HepG2 (cell line): ENCODE measurements around the gene BCAM. TPM values are rescaled to one million over a fixed set of nuclear protein-coding genes. Genes with fewer than 3 reads are reported as not detected.

Experiments used
- AGO1 ChIP-seq: fragments of 200-400 bp; formaldehyde crosslinking; IDR thresholded peaks from 2 replicates; pipeline ENCODE4 v1.6.1; 2017; ENCODE audit warnings: mild to moderate bottlenecking, low read depth, low read length, moderate library complexity; ENCODE audit not compliant: poor library complexity, severe bottlenecking
- AGO2 ChIP-seq: fragments of 200-400 bp; formaldehyde crosslinking; optimal IDR thresholded peaks from 2 replicates; pipeline ENCODE3; 2017; ENCODE audit warnings: mild to moderate bottlenecking, low read depth, low read length, moderate library complexity
- CEBPB ChIP-seq: IDR thresholded peaks from 2 replicates; pipeline ENCODE4 v1.6.1; 2011; ENCODE audit warnings: low read depth, low read length, improper control_type of control experiment, borderline replicate concordance
- FOXM1 ChIP-seq: sonication (generic); formaldehyde crosslinking; IDR thresholded peaks from 2 replicates; pipeline ENCODE4 v1.5.0; 2020; ENCODE audit warnings: missing genetic modification reagents
- FOXP4 ChIP-seq: sonication (generic); formaldehyde crosslinking; IDR thresholded peaks from 2 replicates; pipeline ENCODE4 v1.4.0; 2020; ENCODE audit warnings: missing genetic modification reagents
- GTF2F1 ChIP-seq: fragments of 150-350 bp; IDR thresholded peaks from 2 replicates; pipeline ENCODE4 v1.6.1; 2014; ENCODE audit warnings: low read length
- JUNB ChIP-seq: sonication (generic); formaldehyde crosslinking; IDR thresholded peaks from 2 replicates; pipeline ENCODE4 v1.8.0; 2022; ENCODE audit warnings: missing genetic modification reagents, mild to moderate bottlenecking, borderline replicate concordance
- MZF1 ChIP-seq: sonication (generic); formaldehyde crosslinking; IDR thresholded peaks from 2 replicates; pipeline ENCODE4 v1.8.1; 2023; ENCODE audit warnings: mild to moderate bottlenecking, missing genetic modification reagents, borderline replicate concordance
- NFYC ChIP-seq: IDR thresholded peaks from 2 replicates; pipeline ENCODE4 v1.6.1; 2016; ENCODE audit warnings: missing genetic modification reagents, missing compliant biosample characterization
- PCBP1 ChIP-seq: fragments of 200-400 bp; formaldehyde crosslinking; IDR thresholded peaks from 2 replicates; pipeline ENCODE4 v1.6.1; 2017; ENCODE audit warnings: mild to moderate bottlenecking, low read depth, low read length, borderline replicate concordance
- POLR2A ChIP-seq, 2 experiments: IDR thresholded peaks; 2 replicates each; pipeline ENCODE4 v1.6.1; 2011; ENCODE audit warnings: low read depth in 2 of 2, low read length in 2 of 2, mild to moderate bottlenecking in 1 of 2, moderate library complexity in 1 of 2; ENCODE audit not compliant: insufficient read depth in 1 of 2
- SALL2 ChIP-seq: sonication (generic); formaldehyde crosslinking; IDR thresholded peaks from 2 replicates; pipeline ENCODE4 v1.8.1; 2023; ENCODE audit warnings: mild to moderate bottlenecking, missing genetic modification reagents, inconsistent platforms
- SRSF4 ChIP-seq: fragments of 200-400 bp; formaldehyde crosslinking; IDR thresholded peaks from one replicate; pipeline ENCODE4 v1.6.1; 2018; ENCODE audit warnings: mild to moderate bottlenecking, low read depth, low read length, moderate library complexity; ENCODE audit not compliant: poor library complexity, severe bottlenecking
- TAF15 ChIP-seq: fragments of 200-400 bp; formaldehyde crosslinking; IDR thresholded peaks from one replicate; pipeline ENCODE4 v1.6.1; 2018; ENCODE audit warnings: mild to moderate bottlenecking, low read depth, low read length; ENCODE audit not compliant: poor library complexity, severe bottlenecking
- ZBTB4 ChIP-seq: sonication (generic); formaldehyde crosslinking; IDR thresholded peaks from 2 replicates; pipeline ENCODE4 v1.4.0; 2020; ENCODE audit warnings: missing genetic modification reagents, mild to moderate bottlenecking, borderline replicate concordance
- ZNF614 ChIP-seq: IDR thresholded peaks from 2 replicates; pipeline ENCODE4 v1.6.1; 2018; ENCODE audit warnings: missing biosample characterization, missing genetic modification reagents, inconsistent platforms, borderline replicate concordance
- ZNF629 ChIP-seq: sonication (generic); formaldehyde crosslinking; conservative IDR thresholded peaks from 2 replicates; pipeline ENCODE4 v1.5.0; 2020; ENCODE audit warnings: missing genetic modification reagents
- ZNF772 ChIP-seq: sonication (generic); formaldehyde crosslinking; IDR thresholded peaks from 2 replicates; pipeline ENCODE4 v1.5.0; 2020; ENCODE audit warnings: mild to moderate bottlenecking, missing genetic modification reagents
- polyA plus RNA-seq, 8 experiments: library from polyadenylated mRNA; depleted of rRNA in 3 of 8; stranded (reverse) in 7 of 8; unstranded in 1 of 8; fragments of >200 nt; fragmentation: Illumina TruSeq in 4 of 8; extraction: Trizol in 4 of 8; gene quantifications; 2 replicates each; pipeline versions ENCODE4 v1.2.1 to v1.2.3, GENCODE V29; 2011 to 2016; ENCODE audit warnings: low read depth in 4 of 8, missing spikeins in 1 of 8, mixed read lengths in 1 of 8; ENCODE audit not compliant: insufficient read depth in 1 of 8
- total RNA-seq, 5 experiments: library from RNA; depleted of rRNA; stranded (reverse); fragments of >200 nt; fragmentation: Illumina TruSeq; extraction: Trizol; gene quantifications; 2 replicates each; pipeline ENCODE4 v1.2.3, GENCODE V29; 2016; ENCODE audit warnings: low read depth in 1 of 5
- TF ChIP-seq, protein P1 (sequence below): sonication (generic); formaldehyde crosslinking; IDR thresholded peaks from 2 replicates; pipeline ENCODE4 v1.4.0; 2020; ENCODE audit warnings: missing genetic modification reagents

Gene BCAM
- total and polyA plus RNA-seq, 2 of the 13 experiments (the other 11 are each of a cell fraction or from before 2014, with no cell fraction given) = 51.2 to 62.7 TPM

DNA sequence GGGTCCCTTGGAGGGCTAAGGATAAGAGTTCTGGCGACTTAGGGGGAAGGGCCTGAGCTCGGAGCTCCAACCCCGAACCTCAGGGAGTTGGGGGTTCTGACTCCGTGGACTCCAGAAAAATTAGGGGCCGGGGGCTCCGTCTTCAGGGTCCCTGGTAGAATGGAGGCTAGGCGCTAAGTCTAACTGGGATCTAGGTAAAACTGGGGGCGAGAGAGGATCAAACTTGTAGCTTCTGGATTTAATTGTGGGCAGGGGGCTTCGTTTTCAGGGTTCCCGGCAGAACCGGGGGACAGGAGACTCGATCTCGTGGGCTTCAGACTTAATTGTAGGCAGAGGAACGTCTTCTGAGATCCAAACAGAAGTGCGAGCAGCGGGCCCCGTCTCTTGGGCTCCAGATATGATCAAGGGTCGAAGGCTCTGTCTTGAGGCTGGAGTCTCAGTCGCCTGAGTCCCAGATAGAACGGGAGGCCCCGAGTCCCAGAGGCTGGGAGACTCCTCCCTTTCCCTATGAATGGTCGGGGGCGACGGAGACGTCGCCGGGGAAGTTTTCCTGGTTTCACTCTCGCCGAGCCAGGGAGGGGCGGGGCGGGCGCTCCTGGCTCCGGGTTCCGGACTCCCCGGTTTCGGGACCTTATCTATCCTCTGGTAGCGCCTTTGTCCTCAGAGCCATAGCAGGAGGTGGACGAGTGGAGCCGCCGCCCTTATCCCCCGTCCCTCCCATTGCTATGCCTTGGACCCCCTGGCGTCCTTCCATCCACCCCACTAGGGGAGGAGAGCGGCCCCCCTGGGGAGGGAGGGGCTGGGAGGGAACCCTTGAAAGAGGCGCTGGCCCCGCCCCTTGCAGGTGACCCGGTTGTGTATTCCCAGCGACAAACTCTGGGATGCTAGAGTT is 38.5 kb downstream of the BCAM start (continued):
- TF ChIP-seq, protein P1, sequence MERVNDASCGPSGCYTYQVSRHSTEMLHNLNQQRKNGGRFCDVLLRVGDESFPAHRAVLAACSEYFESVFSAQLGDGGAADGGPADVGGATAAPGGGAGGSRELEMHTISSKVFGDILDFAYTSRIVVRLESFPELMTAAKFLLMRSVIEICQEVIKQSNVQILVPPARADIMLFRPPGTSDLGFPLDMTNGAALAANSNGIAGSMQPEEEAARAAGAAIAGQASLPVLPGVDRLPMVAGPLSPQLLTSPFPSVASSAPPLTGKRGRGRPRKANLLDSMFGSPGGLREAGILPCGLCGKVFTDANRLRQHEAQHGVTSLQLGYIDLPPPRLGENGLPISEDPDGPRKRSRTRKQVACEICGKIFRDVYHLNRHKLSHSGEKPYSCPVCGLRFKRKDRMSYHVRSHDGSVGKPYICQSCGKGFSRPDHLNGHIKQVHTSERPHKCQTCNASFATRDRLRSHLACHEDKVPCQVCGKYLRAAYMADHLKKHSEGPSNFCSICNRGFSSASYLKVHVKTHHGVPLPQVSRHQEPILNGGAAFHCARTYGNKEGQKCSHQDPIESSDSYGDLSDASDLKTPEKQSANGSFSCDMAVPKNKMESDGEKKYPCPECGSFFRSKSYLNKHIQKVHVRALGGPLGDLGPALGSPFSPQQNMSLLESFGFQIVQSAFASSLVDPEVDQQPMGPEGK (CRISPR knock-in tag) = peak; percentile 95
- TF ChIP-seq SRSF4 (no peak), PCBP1 (no peak), JUNB (no peak), NFYC (CRISPR knock-in tag) (no peak), SALL2 (CRISPR knock-in tag) (no peak), FOXP4 (CRISPR knock-in tag) (no peak), MZF1 (CRISPR knock-in tag) (no peak), FOXM1 (CRISPR knock-in tag) (no peak), ZNF614 (CRISPR knock-in tag) (no peak), GTF2F1 (no peak), CEBPB (no peak), ZNF772 (CRISPR knock-in tag) (0 out of 2 replicates have a peak, but pooled peaks have one; percentile 30), ZNF629 (CRISPR knock-in tag) (no peak), TAF15 (no peak), AGO2 (no peak), AGO1 (no peak), POLR2A (IDR thresholded peaks at IDR 0.05; ENCODE audit: insufficient read depth in 1 of 2, low read depth in 2 of 2, low read length in 2 of 2) (no peak; a peak in 1 of 4 replicates), ZBTB4 (no peak)
